Right hindlimb (tissue), 1 donor: ENCODE measurements around the gene C1orf198.

Source experiments
- DNase-seq: peaks from one replicate; pipeline ENCODE4 v3.0.0-alpha.2; 2018

C1orf198 gene

GRCh38 chr1:230807029-230807428 is 61.3 kb downstream of the C1orf198 start:
- DNase-seq: peak; percentile 74

- no peak for DNase-seq
Observed at GRCh38 chr1:230806552-230806951, 61.8 kb downstream of the C1orf198 start.

GRCh38 chr1:230804396-230804795 is 63.9 kb downstream of the C1orf198 start:
- DNase-seq: no peak

GRCh38 chr1:230800891-230801840 is 67.2 kb downstream of the C1orf198 start:
- no peak for DNase-seq

- no peak for DNase-seq
Observed at GRCh38 chr1:230798491-230798890, 69.8 kb downstream of the C1orf198 start.

- DNase-seq: peak; percentile 78
Observed at GRCh38 chr1:230797942-230798365, 70.4 kb downstream of the C1orf198 start.

- DNase-seq: no peak
Observed at GRCh38 chr1:230797376-230797920, 70.9 kb downstream of the C1orf198 start.

GRCh38 chr1:230796626-230797025 is 71.7 kb downstream of the C1orf198 start:
- DNase-seq: no peak

GRCh38 chr1:230794871-230795605 is 73.3 kb downstream of the C1orf198 start:
- no peak for DNase-seq

- peak; percentile 49 for DNase-seq
Observed at GRCh38 chr1:230794431-230794830, 73.9 kb downstream of the C1orf198 start.

- DNase-seq: no peak
Observed at GRCh38 chr1:230793463-230793745, 74.9 kb downstream of the C1orf198 start.

- DNase-seq: no peak
Observed at GRCh38 chr1:230792691-230793462, 75.4 kb downstream of the C1orf198 start.

- no peak for DNase-seq
Observed at GRCh38 chr1:230791986-230792564, 76.2 kb downstream of the C1orf198 start.

- DNase-seq: no peak
Observed at GRCh38 chr1:230790026-230790425, 78.3 kb downstream of the C1orf198 start.

- no peak for DNase-seq
Observed at GRCh38 chr1:230788561-230789275, 79.6 kb downstream of the C1orf198 start.

GRCh38 chr1:230787471-230787870 is 80.8 kb downstream of the C1orf198 start:
- no peak for DNase-seq
